ENCODE measurements around the gene KCNJ15. TPM values are rescaled to one million over a fixed set of nuclear protein-coding genes. Genes with fewer than 3 reads are reported as not detected.

KCNJ15 gene
- total and polyA plus RNA-seq, 2 donors (not counting 1 experiment from before 2014, with no cell fraction given), result not detected

DNA sequence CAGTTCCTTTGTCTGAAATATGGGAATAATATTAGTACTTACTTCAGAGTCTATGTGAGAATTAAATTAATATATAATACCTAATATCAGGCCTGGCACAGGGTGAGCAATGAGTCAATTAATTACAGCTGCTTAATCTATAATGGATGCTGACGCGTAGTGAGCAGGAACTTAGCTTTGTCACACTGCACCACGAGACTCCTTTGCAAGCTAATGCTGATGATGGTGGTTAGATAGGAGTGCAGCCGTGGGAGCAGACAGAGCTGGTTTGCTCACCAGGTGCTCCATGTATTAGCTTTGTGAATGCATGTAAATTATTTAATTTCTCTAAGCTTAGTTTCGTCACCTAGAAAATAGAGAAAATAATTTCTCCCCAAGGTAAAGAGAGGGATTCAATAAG lies 35.1 kb downstream of the KCNJ15 start:
- Mint-ChIP-seq H3K27me3 (no peaks in the 10 kb centered on the region), H3K4me1 (no peaks in the 10 kb centered on the region), H3K4me3 (no peak overlapping the region), H3K27ac (no peak overlapping the region), H3K9me3 (ENCODE audit: insufficient read depth) (no peaks in the 10 kb centered on the region)
- H3K79me2 ChIP-seq (ENCODE audit: control insufficient read depth, insufficient read depth, low read length), result no peaks in the 10 kb centered on the region
- H2AFZ ChIP-seq (ENCODE audit: insufficient read depth, low read depth, low read length, poor library complexity, severe bottlenecking), result no peak overlapping the region
- H3K4me1 ChIP-seq (ENCODE audit: control insufficient read depth in 2 of 2, insufficient read depth in 2 of 2, low read length in 2 of 2), result no peaks in the 10 kb centered on the region
- no peak for TF ChIP-seq EZH2 (IDR thresholded peaks at IDR 0.05; ENCODE audit: borderline replicate concordance, insufficient read depth, low read depth, low read length, poor library complexity, severe bottlenecking)
- TF ChIP-seq, protein P1, sequence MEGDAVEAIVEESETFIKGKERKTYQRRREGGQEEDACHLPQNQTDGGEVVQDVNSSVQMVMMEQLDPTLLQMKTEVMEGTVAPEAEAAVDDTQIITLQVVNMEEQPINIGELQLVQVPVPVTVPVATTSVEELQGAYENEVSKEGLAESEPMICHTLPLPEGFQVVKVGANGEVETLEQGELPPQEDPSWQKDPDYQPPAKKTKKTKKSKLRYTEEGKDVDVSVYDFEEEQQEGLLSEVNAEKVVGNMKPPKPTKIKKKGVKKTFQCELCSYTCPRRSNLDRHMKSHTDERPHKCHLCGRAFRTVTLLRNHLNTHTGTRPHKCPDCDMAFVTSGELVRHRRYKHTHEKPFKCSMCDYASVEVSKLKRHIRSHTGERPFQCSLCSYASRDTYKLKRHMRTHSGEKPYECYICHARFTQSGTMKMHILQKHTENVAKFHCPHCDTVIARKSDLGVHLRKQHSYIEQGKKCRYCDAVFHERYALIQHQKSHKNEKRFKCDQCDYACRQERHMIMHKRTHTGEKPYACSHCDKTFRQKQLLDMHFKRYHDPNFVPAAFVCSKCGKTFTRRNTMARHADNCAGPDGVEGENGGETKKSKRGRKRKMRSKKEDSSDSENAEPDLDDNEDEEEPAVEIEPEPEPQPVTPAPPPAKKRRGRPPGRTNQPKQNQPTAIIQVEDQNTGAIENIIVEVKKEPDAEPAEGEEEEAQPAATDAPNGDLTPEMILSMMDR (IDR thresholded peaks at IDR 0.05), result no peak
- ChIA-PET CTCF (no interaction called here), POLR2A (no interaction called here)
- ATAC-seq (ENCODE audit: low read depth), result no peak
- no peak overlapping the region for H3K4me3 ChIP-seq (ENCODE audit: control extremely low read depth in 1 of 5, extremely low read depth in 1 of 5, insufficient read depth in 1 of 5, low read depth in 2 of 5, low read length in 4 of 5)
- H3K9ac ChIP-seq (ENCODE audit: low read length), result no peak overlapping the region
- no peak for DNase-seq
- no peaks in the 10 kb centered on the region for H3K36me3 ChIP-seq (replicated peaks in 1 of 2; ENCODE audit: control extremely low read depth in 1 of 2, control insufficient read depth in 1 of 2, extremely low read depth in 1 of 2, insufficient read depth in 2 of 2, low read length in 1 of 2)
- H3K9me3 ChIP-seq (ENCODE audit: control extremely low read depth in 1 of 3, control insufficient read depth in 2 of 3, insufficient read depth in 1 of 3, low read length in 2 of 3), result no peaks in the 10 kb centered on the region
- H3K4me2 ChIP-seq (replicated peaks; ENCODE audit: low read depth, low read length, poor library complexity, severe bottlenecking), result no peak overlapping the region
- no peaks in the 10 kb centered on the region for H3K27me3 ChIP-seq (replicated peaks in 1 of 4; ENCODE audit: control extremely low read depth in 1 of 4, control insufficient read depth in 3 of 4, insufficient read depth in 4 of 4, low read length in 3 of 4)
- intact Hi-C loops (cut with micrococcal nuclease), result no loop called here
- H3K27ac ChIP-seq (ENCODE audit: low read length in 2 of 2), result no peak overlapping the region
- H4K20me1 ChIP-seq (ENCODE audit: control insufficient read depth, insufficient read depth, low read length, poor library complexity, severe bottlenecking), result no peaks in the 10 kb centered on the region
- 95% methylated on average over 3 of the region's 5 CpGs for WGBS (ENCODE audit: insufficient coverage)

DNA sequence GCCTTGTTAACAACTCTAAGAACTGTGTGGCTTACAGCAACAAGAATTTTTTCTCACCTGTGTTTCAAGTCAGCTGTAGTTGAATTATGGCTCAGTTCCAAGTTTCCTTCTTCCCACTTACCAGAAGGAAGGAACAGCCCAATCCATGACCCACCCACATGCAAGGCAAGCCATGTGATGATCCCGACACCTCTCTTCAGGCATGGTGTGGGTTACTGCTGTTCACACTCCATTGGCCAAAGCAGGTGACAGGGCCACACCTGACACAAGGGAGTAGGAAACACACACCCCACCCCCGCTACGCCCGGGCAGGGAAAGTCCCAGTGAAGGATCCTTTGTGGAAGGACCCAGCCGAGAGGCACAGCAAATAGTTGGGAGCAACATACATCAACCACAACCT lies 36.3 kb downstream of the KCNJ15 start:
- no peaks in the 10 kb centered on the region for H3K27me3 ChIP-seq (replicated peaks in 1 of 4; ENCODE audit: control extremely low read depth in 1 of 4, control insufficient read depth in 3 of 4, insufficient read depth in 4 of 4, low read length in 3 of 4)
- no peaks in the 10 kb centered on the region for H3K36me3 ChIP-seq (replicated peaks in 1 of 2; ENCODE audit: control extremely low read depth in 1 of 2, control insufficient read depth in 1 of 2, extremely low read depth in 1 of 2, insufficient read depth in 2 of 2, low read length in 1 of 2)
- Mint-ChIP-seq H3K27me3 (no peaks in the 10 kb centered on the region), H3K9me3 (ENCODE audit: insufficient read depth) (no peaks in the 10 kb centered on the region), H3K27ac (no peak overlapping the region), H3K4me3 (no peak overlapping the region), H3K4me1 (no peaks in the 10 kb centered on the region)
- intact Hi-C loops (cut with micrococcal nuclease), result no loop called here
- no peak overlapping the region for H3K27ac ChIP-seq (ENCODE audit: low read length in 2 of 2)
- ATAC-seq (ENCODE audit: low read depth) (no peak), DNase-seq (no peak)
- no peaks in the 10 kb centered on the region for H4K20me1 ChIP-seq (ENCODE audit: control insufficient read depth, insufficient read depth, low read length, poor library complexity, severe bottlenecking)
- no peaks in the 10 kb centered on the region for H3K4me1 ChIP-seq (ENCODE audit: control insufficient read depth in 2 of 2, insufficient read depth in 2 of 2, low read length in 2 of 2)
- H3K9ac ChIP-seq (ENCODE audit: low read length), result no peak overlapping the region
- TF ChIP-seq EZH2 (IDR thresholded peaks at IDR 0.05; ENCODE audit: borderline replicate concordance, insufficient read depth, low read depth, low read length, poor library complexity, severe bottlenecking), result no peak
- TF ChIP-seq, protein P1 (IDR thresholded peaks at IDR 0.05), result no peak
- H3K9me3 ChIP-seq (ENCODE audit: control extremely low read depth in 1 of 3, control insufficient read depth in 2 of 3, insufficient read depth in 1 of 3, low read length in 2 of 3), result no peaks in the 10 kb centered on the region
- ChIA-PET CTCF (no interaction called here), POLR2A (no interaction called here)
- no peak overlapping the region for H3K4me2 ChIP-seq (replicated peaks; ENCODE audit: low read depth, low read length, poor library complexity, severe bottlenecking)
- no peaks in the 10 kb centered on the region for H3K79me2 ChIP-seq (ENCODE audit: control insufficient read depth, insufficient read depth, low read length)
- no peak overlapping the region for H3K4me3 ChIP-seq (ENCODE audit: control extremely low read depth in 1 of 5, extremely low read depth in 1 of 5, insufficient read depth in 1 of 5, low read depth in 2 of 5, low read length in 4 of 5)
- no peak overlapping the region for H2AFZ ChIP-seq (ENCODE audit: insufficient read depth, low read depth, low read length, poor library complexity, severe bottlenecking)
- WGBS (ENCODE audit: insufficient coverage), result 94% methylated on average over 5 of the region's 5 CpGs

Measured in B cell (primary cell).